ENCODE results near the gene POLN.

- no peak for TF ChIP-seq CTCF (IDR thresholded peaks at IDR 0.05; ENCODE audit: low read length)
- TF ChIP-seq EZH2 (IDR thresholded peaks at IDR 0.05; ENCODE audit: borderline replicate concordance, low read length): no peak
Observed at GRCh38 chr4:2284934-2285612, 43.2 kb upstream of the POLN start.
